ENCODE data around the gene DHRS7C. TPM values are rescaled to one million over a fixed set of nuclear protein-coding genes. Genes with fewer than 3 reads are reported as not detected.

DHRS7C gene
- polyA plus RNA-seq (2012; ENCODE audit: insufficient read depth, insufficient read length), result not detected

- H3K4me3 ChIP-seq (ENCODE audit: low read length), result no peak within 1 kb of the TSS
- DNase-seq (ENCODE audit: low read depth, low spot score), result no peak
Observed at GRCh38 chr17:9790889-9791876, at the start of gene DHRS7C. DHRS7C (minus strand) TSS chr17:9791592; CDS start chr17:9791284, 308 bp downstream.

DNA sequence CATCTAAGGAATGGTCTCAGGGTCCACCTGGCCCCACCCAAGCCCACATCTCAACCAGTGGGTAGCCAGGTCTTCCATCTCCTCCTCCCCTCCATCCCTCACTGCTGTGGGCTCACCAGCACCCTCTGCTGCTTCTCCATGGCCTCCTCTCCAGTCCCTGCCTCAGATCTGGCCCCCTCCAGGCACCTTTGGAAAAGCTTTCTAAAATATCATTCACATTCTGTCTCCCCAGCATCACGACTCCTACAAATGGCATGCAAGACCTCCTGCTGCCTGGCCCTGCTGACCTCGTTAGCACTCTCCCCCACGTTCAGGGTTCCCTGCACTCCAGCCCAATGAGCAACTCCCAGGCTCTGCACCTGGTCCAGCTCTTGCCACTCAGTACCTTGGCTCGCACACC is 48.0 kb upstream of the DHRS7C start:
- DNase-seq (ENCODE audit: low read depth, low spot score), result no peak
- no peak overlapping the region for H3K4me3 ChIP-seq (ENCODE audit: low read length)

- no peak for DNase-seq (ENCODE audit: low read depth, low spot score)
- H3K4me3 ChIP-seq (ENCODE audit: low read length), result no peak overlapping the region
Observed at GRCh38 chr17:9837551-9838471, 46.4 kb upstream of the DHRS7C start.

- no peak for DNase-seq (ENCODE audit: low read depth, low spot score)
- no peak overlapping the region for H3K4me3 ChIP-seq (ENCODE audit: low read length)
Observed at GRCh38 chr17:9833922-9834321, 42.5 kb upstream of the DHRS7C start.

DNA sequence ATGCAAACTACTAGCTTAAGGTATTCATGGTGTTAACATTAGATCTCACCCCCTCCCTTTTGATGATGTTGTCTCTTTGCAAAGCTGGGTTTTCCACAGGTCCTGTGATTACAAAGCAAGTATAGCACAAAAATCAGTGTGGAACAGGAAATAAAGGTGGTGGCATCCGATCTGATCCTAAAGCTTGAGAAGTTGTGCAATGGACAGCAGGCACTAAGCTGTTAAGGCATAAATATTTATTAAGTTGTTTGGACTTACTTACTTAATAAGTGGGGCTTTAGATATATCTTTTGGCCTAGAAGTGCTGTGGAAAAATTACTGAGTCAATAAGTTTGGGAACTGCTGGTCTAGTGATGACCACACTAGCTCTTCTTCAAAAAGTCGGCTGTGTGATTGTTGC is 39.3 kb upstream of the DHRS7C start:
- H3K4me3 ChIP-seq (ENCODE audit: low read length), result no peak overlapping the region
- DNase-seq (ENCODE audit: low read depth, low spot score), result no peak

DNA sequence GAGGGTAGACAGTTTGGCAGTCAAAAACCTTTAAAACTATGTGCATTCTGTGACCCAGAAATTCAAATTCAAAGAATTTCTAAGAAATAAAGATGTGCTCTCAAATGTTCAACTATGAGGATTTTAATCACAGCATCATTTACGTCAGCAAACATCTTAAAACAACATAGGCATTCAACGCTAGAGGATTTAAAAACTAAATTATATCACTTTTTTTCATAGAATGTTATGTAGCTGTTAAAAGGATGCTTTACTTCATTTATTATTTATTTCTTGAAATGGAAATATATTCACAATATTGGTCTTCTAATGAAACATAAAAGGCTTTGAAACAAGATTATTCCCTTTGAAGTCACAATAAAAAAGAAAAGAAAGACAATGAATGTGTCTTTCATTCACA is 38.0 kb upstream of the DHRS7C start:
- H3K4me3 ChIP-seq (ENCODE audit: low read length), result no peak overlapping the region
- no peak for DNase-seq (ENCODE audit: low read depth, low spot score)

- H3K4me3 ChIP-seq (ENCODE audit: low read length), result no peak overlapping the region
- no peak for DNase-seq (ENCODE audit: low read depth, low spot score)
Observed at GRCh38 chr17:9828296-9829295, 37.2 kb upstream of the DHRS7C start.

GRCh38 chr17:9825641-9826150 is 34.3 kb upstream of the DHRS7C start, which contains the start of gene GLP2R:
GLP2R (plus strand) TSS chr17:9825924; CDS start chr17:9826064, 140 bp downstream.
- DNase-seq (ENCODE audit: low read depth, low spot score), result no peak
- H3K4me3 ChIP-seq (ENCODE audit: low read length), result no peak within 1 kb of the TSS

- no peak for DNase-seq (ENCODE audit: low read depth, low spot score)
- no peak overlapping the region for H3K4me3 ChIP-seq (ENCODE audit: low read length)
Observed at GRCh38 chr17:9824797-9825338, 33.5 kb upstream of the DHRS7C start.

DNA sequence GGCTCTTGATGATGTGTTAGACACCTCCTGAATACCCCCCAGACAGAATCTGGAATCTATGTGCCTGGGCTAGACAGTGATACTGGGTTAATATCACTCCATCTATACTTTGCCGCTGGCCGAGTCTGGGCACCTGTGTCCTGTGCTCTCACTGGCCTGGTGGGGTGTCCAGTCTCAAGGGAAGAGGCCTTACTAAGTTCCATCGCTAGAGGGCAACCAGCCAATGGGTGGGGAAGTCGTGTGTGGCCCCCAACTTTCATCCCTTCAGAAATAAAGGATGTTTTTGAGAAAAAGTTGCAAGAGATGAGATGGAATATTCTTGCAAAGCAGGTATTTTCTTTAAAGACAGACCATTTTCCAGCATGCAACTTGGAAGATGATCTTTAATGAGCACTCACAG is 32.7 kb upstream of the DHRS7C start:
- no peak overlapping the region for H3K4me3 ChIP-seq (ENCODE audit: low read length)
- DNase-seq (ENCODE audit: low read depth, low spot score), result no peak

GRCh38 chr17:9821921-9822320 is 30.5 kb upstream of the DHRS7C start, which contains the start of gene GSG1L2:
GSG1L2 (minus strand) TSS chr17:9822079; CDS start chr17:9822071, 8 bp downstream.
- no peak for DNase-seq (ENCODE audit: low read depth, low spot score)
- H3K4me3 ChIP-seq (ENCODE audit: low read length), result no peak within 1 kb of the TSS

GRCh38 chr17:9820448-9820847 is 29.1 kb upstream of the DHRS7C start:
- no peak for DNase-seq (ENCODE audit: low read depth, low spot score)

DNA sequence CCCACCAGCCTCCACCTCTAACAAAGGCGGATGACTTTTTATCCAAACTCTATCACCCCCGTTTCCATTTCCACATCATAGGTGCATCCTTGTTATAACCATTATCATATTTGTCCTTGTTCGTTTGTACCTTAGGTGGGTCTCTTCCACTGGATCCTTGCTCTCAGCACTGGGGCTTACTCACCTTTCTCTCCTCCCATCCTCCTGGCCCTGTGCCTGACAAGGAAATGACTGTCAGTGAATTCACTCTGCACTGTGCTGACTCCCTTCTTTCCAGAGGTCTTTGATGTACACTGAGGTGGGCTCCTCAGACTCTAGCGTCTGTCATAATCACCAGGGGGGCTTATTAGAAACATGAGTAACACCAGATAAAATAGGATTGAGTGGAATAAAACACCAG is 27.4 kb upstream of the DHRS7C start:
- H3K4me3 ChIP-seq (ENCODE audit: low read length), result no peak overlapping the region
- DNase-seq (ENCODE audit: low read depth, low spot score), result no peak

More at GRCh38 chr17:9820448-9820847, 29.1 kb upstream of the DHRS7C start:
- H3K4me3 ChIP-seq (ENCODE audit: low read length), result no peak overlapping the region

DNA sequence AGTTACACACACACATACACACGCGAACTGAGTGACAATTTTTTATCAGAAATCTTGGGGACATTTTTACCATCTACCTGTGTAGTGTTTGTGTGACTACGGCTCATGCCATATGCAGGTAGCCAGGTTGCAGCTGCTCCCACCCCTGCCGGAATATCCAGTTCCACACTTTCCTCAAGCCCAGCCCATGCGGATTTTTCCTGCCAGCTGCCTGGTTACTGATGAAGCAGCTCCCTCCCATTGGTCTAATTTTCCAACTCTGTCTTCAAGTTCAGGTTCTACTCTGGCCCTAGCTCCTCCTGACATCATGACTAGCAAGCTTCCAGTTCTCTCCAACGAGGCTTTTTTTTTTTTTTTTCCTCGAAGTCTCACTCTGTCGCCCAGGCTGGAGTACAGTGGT is 25.7 kb upstream of the DHRS7C start:
- DNase-seq (ENCODE audit: low read depth, low spot score), result no peak

GRCh38 chr17:9816472-9816871 is 25.1 kb upstream of the DHRS7C start:
- no peak for DNase-seq (ENCODE audit: low read depth, low spot score)
- H3K4me3 ChIP-seq (ENCODE audit: low read length), result no peak overlapping the region

More for the DNA sequence above, 25.7 kb upstream of the DHRS7C start:
- no peak overlapping the region for H3K4me3 ChIP-seq (ENCODE audit: low read length)

DNA sequence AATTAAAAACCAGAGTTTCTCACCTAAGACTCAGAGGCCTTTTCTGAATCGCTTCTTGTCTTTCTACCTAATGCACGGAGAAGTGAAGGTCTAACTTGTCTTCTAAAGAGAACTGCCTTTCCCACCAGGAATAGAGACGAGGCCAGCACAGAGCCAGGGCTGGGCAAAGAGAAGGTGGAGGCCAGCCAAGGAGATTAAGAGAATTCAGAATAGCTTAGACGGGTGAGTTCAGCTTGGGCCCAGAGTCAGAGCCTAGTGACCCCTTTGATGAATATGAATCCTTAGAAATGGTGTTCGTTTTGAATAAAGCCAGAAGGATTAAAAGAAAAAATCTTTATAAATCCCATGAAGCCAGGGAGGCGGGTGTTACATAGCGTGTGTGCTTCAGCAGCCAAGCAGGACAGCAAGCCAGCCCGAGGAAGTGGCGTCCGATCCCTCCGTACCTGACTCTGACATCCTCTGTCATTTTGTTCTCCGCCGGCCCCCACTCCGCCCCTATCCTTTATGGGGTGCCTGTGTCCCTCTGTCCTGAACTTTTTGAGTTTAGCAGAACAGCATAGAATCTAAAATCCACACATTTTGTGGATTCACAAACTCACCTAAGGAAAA is 23.0 kb upstream of the DHRS7C start:
- no peak for DNase-seq (ENCODE audit: low read depth, low spot score)
- no peak overlapping the region for H3K4me3 ChIP-seq (ENCODE audit: low read length)

DNA sequence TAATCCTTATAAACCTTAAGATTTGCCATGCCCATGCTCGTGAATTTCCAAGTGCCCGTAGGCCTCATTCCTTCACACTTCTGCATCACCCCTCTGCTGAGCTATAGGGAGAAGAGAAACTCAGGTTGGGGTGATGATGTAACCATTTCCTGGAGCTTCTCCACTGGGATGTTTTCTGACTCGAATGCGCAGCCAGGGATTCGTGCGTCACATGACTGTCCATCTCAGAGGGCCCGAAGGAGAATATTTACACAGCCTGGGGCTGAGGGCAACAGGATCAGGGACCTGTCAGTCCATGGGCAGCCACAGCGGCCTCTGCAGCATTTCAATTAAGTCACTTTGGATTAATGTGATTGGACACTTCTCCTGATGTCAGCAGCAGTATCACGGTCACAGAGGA is 21.8 kb upstream of the DHRS7C start:
- no peak overlapping the region for H3K4me3 ChIP-seq (ENCODE audit: low read length)
- no peak for DNase-seq (ENCODE audit: low read depth, low spot score)
